ENCODE results near the gene CHERP.
"Not testable (repeated sequence)": the region's sequence is repeated elsewhere in the genome, so short reads cannot be mapped to it uniquely, and the experiment has no call there.

The CHERP gene

GRCh38 chr19:16575861-16576689 lies 33.8 kb upstream of the CHERP start:
- no peak for DNase-seq

GRCh38 chr19:16575282-16575681 lies 33.0 kb upstream of the CHERP start:
- DNase-seq = no peak

- DNase-seq = no peak
These were observed 31.7 kb upstream of the CHERP start for GRCh38 chr19:16573925-16574324.

GRCh38 chr19:16573296-16573695 lies 31.1 kb upstream of the CHERP start:
- DNase-seq = no peak

GRCh38 chr19:16572332-16573211 lies 30.3 kb upstream of the CHERP start, which contains the start of gene SLC35E1:
Gene SLC35E1 (minus strand): TSS chr19:16572415. CDS start chr19:16572364, 51 bp downstream.
- peak; percentile 84 for DNase-seq

GRCh38 chr19:16571822-16572331 lies 29.6 kb upstream of the CHERP start:
- DNase-seq = no peak

GRCh38 chr19:16571283-16571682 lies 29.0 kb upstream of the CHERP start:
- no peak for DNase-seq

GRCh38 chr19:16569609-16570320 lies 27.5 kb upstream of the CHERP start:
- no peak for DNase-seq

GRCh38 chr19:16566702-16567101 lies 24.5 kb upstream of the CHERP start:
- DNase-seq = no peak

GRCh38 chr19:16566161-16566560 lies 23.9 kb upstream of the CHERP start:
- DNase-seq = no peak

- no peak for DNase-seq
These were observed 22.6 kb upstream of the CHERP start for GRCh38 chr19:16564842-16565241.

GRCh38 chr19:16562608-16563025 lies 20.4 kb upstream of the CHERP start:
- no peak for DNase-seq

- peak; percentile 15 for DNase-seq
These were observed 19.1 kb upstream of the CHERP start for GRCh38 chr19:16561382-16561781.

GRCh38 chr19:16559780-16560276 lies 17.6 kb upstream of the CHERP start:
- no peak for DNase-seq

GRCh38 chr19:16554776-16555175 lies 12.5 kb upstream of the CHERP start:
- DNase-seq = no peak

GRCh38 chr19:16551902-16552301 lies 9.7 kb upstream of the CHERP start:
- DNase-seq = not testable (repeated sequence)

- no peak for DNase-seq
These were observed 6.7 kb upstream of the CHERP start for GRCh38 chr19:16548956-16549355.

- DNase-seq = no peak
These were observed 2.4 kb upstream of the CHERP start for GRCh38 chr19:16544473-16545231.

- not testable (repeated sequence) for DNase-seq
These were observed 1.5 kb upstream of the CHERP start for GRCh38 chr19:16543734-16544133.

- no peak for DNase-seq
These were observed 754 bp upstream of the CHERP start for GRCh38 chr19:16542910-16543472.

- no peak for DNase-seq
These were observed 652 bp downstream of the CHERP start for GRCh38 chr19:16541526-16542044.

Data from NCI-H1694 (cell line).